OCI-LY7 (cell line): ENCODE data around the gene MGME1.

Source experiments
- EZH2phosphoT487 ChIP-seq: fragments of 200-600 bp; sonication (generic); IDR thresholded peaks from 2 replicates; pipeline ENCODE4 v1.6.1; 2018; ENCODE audit warnings: low read depth, borderline replicate concordance, mild to moderate bottlenecking, mixed run types, antibody characterized with exemption, low read length, moderate library complexity, mixed read lengths
- TF ChIP-seq, protein P1 (sequence below): fragments of 200-600 bp; sonication (generic); conservative IDR thresholded peaks from 2 replicates; pipeline ENCODE4 v1.5.1; 2014; ENCODE audit warnings: mild to moderate bottlenecking, antibody characterized with exemption, low read length, moderate library complexity, mixed read lengths

DNA sequence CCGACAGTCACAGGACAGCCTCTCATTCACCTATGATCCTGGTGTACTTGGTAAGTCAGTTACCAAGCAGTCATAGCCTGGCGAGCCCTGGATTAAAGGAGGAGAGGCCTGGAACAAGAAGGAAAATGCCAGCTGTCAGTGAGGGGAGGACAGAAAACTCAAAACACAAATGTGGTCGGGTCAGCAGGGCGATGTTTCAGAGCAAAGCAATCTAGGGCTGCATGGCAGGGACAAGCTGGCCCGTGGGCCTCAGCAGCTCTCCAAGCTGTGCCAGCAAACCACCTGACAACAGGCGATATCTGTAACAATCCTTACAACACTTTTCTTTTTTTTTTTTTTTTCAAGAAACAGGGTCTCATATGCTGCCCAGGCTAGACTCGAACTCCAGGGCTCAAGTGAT lies 40.3 kb downstream of the MGME1 start:
- TF ChIP-seq, protein P1, sequence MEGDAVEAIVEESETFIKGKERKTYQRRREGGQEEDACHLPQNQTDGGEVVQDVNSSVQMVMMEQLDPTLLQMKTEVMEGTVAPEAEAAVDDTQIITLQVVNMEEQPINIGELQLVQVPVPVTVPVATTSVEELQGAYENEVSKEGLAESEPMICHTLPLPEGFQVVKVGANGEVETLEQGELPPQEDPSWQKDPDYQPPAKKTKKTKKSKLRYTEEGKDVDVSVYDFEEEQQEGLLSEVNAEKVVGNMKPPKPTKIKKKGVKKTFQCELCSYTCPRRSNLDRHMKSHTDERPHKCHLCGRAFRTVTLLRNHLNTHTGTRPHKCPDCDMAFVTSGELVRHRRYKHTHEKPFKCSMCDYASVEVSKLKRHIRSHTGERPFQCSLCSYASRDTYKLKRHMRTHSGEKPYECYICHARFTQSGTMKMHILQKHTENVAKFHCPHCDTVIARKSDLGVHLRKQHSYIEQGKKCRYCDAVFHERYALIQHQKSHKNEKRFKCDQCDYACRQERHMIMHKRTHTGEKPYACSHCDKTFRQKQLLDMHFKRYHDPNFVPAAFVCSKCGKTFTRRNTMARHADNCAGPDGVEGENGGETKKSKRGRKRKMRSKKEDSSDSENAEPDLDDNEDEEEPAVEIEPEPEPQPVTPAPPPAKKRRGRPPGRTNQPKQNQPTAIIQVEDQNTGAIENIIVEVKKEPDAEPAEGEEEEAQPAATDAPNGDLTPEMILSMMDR = no peak
- TF ChIP-seq EZH2phosphoT487 = no peak
